GM12878 (cell line): ENCODE data around the gene MTRF1. TPM values are rescaled to one million over a fixed set of nuclear protein-coding genes. Genes with fewer than 3 reads are reported as not detected.
A peak's percentile ranks its signal among the peaks of the same experiment; 100 is the strongest.

Source experiments
- BHLHE40 ChIP-seq, 2 experiments: fragments of 450-650 bp in 1 of 2; IDR thresholded peaks; 2 replicates each; pipeline ENCODE4 v1.6.1; 2011 to 2017; ENCODE audit warnings: low read depth in 2 of 2, borderline replicate concordance in 1 of 2, improper control_type of control experiment in 1 of 2, low read length in 1 of 2, mild to moderate bottlenecking in 1 of 2
- CBX3 ChIP-seq: fragments of 200-600 bp; sonication (generic); IDR thresholded peaks from 2 replicates; pipeline ENCODE4 v1.6.1; 2016; ENCODE audit warnings: low read depth, borderline replicate concordance
- CBX5 ChIP-seq: sonication (generic); IDR thresholded peaks from 2 replicates; pipeline ENCODE4 v1.6.1; 2016; ENCODE audit warnings: low read depth, moderate library complexity, mild to moderate bottlenecking, inconsistent platforms
- CUX1 ChIP-seq: IDR thresholded peaks from 2 replicates; pipeline ENCODE4 v1.6.1; 2012; ENCODE audit warnings: improper control_type of control experiment, low read depth, low read length; ENCODE audit not compliant: insufficient replicate concordance
- EED ChIP-seq: sonication (generic); IDR thresholded peaks from 2 replicates; pipeline ENCODE4 v1.6.1; 2016; ENCODE audit warnings: antibody characterized with exemption, low read depth
- ELK1 ChIP-seq: IDR thresholded peaks from 2 replicates; pipeline ENCODE4 v1.6.1; 2012; ENCODE audit warnings: low read depth, low read length, improper control_type of control experiment
- HDGF ChIP-seq: fragments of 450-650 bp; IDR thresholded peaks from 2 replicates; pipeline ENCODE4 v1.6.1; 2016; ENCODE audit warnings: antibody characterized with exemption
- KAT2A ChIP-seq: conservative IDR thresholded peaks from 2 replicates; pipeline ENCODE4 v1.6.1; 2011; ENCODE audit warnings: low read depth, low read length; ENCODE audit not compliant: control insufficient read depth
- LARP7 ChIP-seq: fragments of 450-650 bp; IDR thresholded peaks from 2 replicates; pipeline ENCODE4 v1.6.1; 2017; ENCODE audit warnings: mild to moderate bottlenecking
- MTA2 ChIP-seq: fragments of 450-650 bp; IDR thresholded peaks from 2 replicates; pipeline ENCODE4 v1.6.1; 2016; ENCODE audit warnings: low read depth, mild to moderate bottlenecking, moderate library complexity
- MTA3 ChIP-seq: IDR thresholded peaks from 2 replicates; pipeline ENCODE4 v1.6.1; 2012; ENCODE audit warnings: low read length, inconsistent platforms, borderline replicate concordance
- NFXL1 ChIP-seq: fragments of 450-650 bp; IDR thresholded peaks from 2 replicates; pipeline ENCODE4 v1.6.1; 2017; ENCODE audit warnings: antibody characterized with exemption, mild to moderate bottlenecking, borderline replicate concordance
- NKRF ChIP-seq: fragments of 450-650 bp; conservative IDR thresholded peaks from 2 replicates; pipeline ENCODE4 v1.6.1; 2017; ENCODE audit warnings: mild to moderate bottlenecking, moderate library complexity
- NRF1 ChIP-seq: conservative IDR thresholded peaks from 2 replicates; pipeline ENCODE4 v1.6.1; 2011; ENCODE audit warnings: mild to moderate bottlenecking, low read depth, low read length, improper control_type of control experiment
- PKNOX1 ChIP-seq: fragments of 450-650 bp; IDR thresholded peaks from 2 replicates; pipeline ENCODE4 v1.6.1; 2016; ENCODE audit warnings: mild to moderate bottlenecking
- RB1 ChIP-seq: fragments of 450-650 bp; formaldehyde crosslinking; IDR thresholded peaks from 2 replicates; pipeline ENCODE4 v1.6.1; 2017; ENCODE audit warnings: mild to moderate bottlenecking, borderline replicate concordance
- SIN3A ChIP-seq: IDR thresholded peaks from 2 replicates; pipeline ENCODE4 v1.6.1; 2012; ENCODE audit warnings: low read depth, low read length, improper control_type of control experiment
- SRF ChIP-seq, 2 experiments: IDR thresholded peaks; 2 replicates each; pipeline ENCODE4 v1.6.1; 2011; ENCODE audit warnings: low read depth in 2 of 2, low read length in 2 of 2, mild to moderate bottlenecking in 1 of 2, moderate library complexity in 1 of 2
- TBL1XR1 ChIP-seq: IDR thresholded peaks from 2 replicates; pipeline ENCODE4 v1.6.1; 2012; ENCODE audit warnings: low read depth, low read length, improper control_type of control experiment
- ZNF207 ChIP-seq: fragments of 450-650 bp; IDR thresholded peaks from 2 replicates; pipeline ENCODE4 v1.6.1; 2014; ENCODE audit warnings: antibody characterized with exemption, mild to moderate bottlenecking, borderline replicate concordance
- ZNF274 ChIP-seq: IDR thresholded peaks from one replicate; pipeline ENCODE4 v1.8.0; 2011; ENCODE audit not compliant: insufficient read length, insufficient read depth
- polyA plus RNA-seq, 11 experiments: library from polyadenylated mRNA; depleted of rRNA in 4 of 11; unstranded in 6 of 11; stranded (reverse) in 5 of 11; fragments of >200 nt; fragmentation: Nextera tagmentation in 4 of 11; fragmentation: Illumina TruSeq in 1 of 11; extraction: Ambion mirVana in 4 of 11; extraction: Trizol in 1 of 11; gene quantifications; 1 replicate in 1 of 11; 2 replicates in 10 of 11; pipeline versions ENCODE4 v1.2.1 to v1.2.3, GENCODE V29; 2011 to 2016; ENCODE audit warnings: inconsistent platforms in 2 of 11, missing spikeins in 2 of 11, low read depth in 1 of 11
- total RNA-seq, 4 experiments: library from RNA; depleted of rRNA in 3 of 4; stranded (reverse); fragments of >200 nt in 3 of 4; fragmentation: Illumina TruSeq in 1 of 4; extraction: Trizol in 1 of 4; gene quantifications; 2 replicates each; pipeline versions ENCODE4 v1.2.1 to v1.2.3, GENCODE V29; 2013 to 2021

The MTRF1 gene
- total and polyA plus RNA-seq, 10 of the 15 experiments (the other 5 are each of a cell fraction or from before 2014, with no cell fraction given) = 12.1 to 33.7 (median 20.6) TPM

DNA sequence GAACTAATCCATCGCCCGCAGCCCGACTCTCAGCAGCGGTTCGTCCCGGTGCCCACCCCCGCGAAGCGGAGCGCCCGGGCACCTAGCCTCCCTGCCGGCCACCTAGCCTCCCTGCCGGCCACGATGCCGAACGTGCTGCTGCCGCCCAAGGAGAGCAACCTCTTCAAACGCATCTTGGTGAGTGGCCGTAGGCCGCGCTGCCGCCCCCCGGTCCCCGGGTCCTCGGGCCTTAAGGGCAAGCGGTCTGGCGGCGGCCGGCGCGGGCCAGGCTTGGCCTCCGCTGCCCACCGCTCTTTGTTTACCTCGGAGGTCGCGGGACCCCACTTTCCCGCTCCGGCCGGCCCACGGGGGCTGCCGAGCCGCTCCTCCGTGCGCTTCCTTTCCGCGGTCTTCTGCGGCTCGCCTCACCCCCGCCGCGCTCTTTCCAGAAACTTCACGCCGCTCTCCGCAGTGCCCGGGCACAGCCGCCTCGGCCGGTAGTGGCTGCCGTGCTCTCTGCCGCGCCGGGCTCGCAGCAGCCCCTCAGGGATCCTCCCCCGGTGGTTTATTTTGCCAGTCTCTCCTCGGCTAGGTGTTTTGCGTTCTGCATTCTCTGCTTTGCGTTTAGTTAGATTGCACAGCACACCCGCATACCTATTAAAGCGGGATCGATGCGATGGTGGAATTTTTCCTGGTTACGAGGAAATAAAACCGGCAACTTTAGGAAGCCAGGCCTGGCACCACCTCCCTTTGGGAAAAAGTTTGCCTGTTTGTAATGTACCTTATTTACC lies 48.2 kb upstream of the MTRF1 start (continued):
- TF ChIP-seq ELK1 (no peak), SRF (IDR thresholded peaks at IDR 0.05; ENCODE audit: low read depth in 2 of 2, low read length in 2 of 2) (no peak), MTA2 (no peak), LARP7 (peak; percentile 75; the same call in 1 of the 2 replicates), ZNF207 (no peak), KAT2A (no peak), NFXL1 (no peak), TBL1XR1 (no peak), CUX1 (no peak), HDGF (0 out of 2 replicates have a peak, but pooled peaks have one; percentile 19), CBX3 (no peak), RB1 (0 out of 2 replicates have a peak, but pooled peaks have one; percentile 31), EED (no peak), NKRF (peak; percentile 75), CBX5 (peak; percentile 1; the same call in 1 of the 2 replicates), PKNOX1 (no peak), ZNF274 (no peak), BHLHE40 (IDR thresholded peaks at IDR 0.05; ENCODE audit: borderline replicate concordance in 1 of 2, low read depth in 2 of 2, low read length in 1 of 2) (no peak), NRF1 (no peak), MTA3 (no peak), SIN3A (peak; percentile 79; the same call in 1 of the 2 replicates)
